ENCODE data around the gene CACFD1.

The CACFD1 gene

GRCh38 chr9:133426011-133426410 lies 33.8 kb upstream of the CACFD1 start:
- TF ChIP-seq, protein P1, sequence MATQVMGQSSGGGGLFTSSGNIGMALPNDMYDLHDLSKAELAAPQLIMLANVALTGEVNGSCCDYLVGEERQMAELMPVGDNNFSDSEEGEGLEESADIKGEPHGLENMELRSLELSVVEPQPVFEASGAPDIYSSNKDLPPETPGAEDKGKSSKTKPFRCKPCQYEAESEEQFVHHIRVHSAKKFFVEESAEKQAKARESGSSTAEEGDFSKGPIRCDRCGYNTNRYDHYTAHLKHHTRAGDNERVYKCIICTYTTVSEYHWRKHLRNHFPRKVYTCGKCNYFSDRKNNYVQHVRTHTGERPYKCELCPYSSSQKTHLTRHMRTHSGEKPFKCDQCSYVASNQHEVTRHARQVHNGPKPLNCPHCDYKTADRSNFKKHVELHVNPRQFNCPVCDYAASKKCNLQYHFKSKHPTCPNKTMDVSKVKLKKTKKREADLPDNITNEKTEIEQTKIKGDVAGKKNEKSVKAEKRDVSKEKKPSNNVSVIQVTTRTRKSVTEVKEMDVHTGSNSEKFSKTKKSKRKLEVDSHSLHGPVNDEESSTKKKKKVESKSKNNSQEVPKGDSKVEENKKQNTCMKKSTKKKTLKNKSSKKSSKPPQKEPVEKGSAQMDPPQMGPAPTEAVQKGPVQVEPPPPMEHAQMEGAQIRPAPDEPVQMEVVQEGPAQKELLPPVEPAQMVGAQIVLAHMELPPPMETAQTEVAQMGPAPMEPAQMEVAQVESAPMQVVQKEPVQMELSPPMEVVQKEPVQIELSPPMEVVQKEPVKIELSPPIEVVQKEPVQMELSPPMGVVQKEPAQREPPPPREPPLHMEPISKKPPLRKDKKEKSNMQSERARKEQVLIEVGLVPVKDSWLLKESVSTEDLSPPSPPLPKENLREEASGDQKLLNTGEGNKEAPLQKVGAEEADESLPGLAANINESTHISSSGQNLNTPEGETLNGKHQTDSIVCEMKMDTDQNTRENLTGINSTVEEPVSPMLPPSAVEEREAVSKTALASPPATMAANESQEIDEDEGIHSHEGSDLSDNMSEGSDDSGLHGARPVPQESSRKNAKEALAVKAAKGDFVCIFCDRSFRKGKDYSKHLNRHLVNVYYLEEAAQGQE (IDR thresholded peaks at IDR 0.05; ENCODE audit: insufficient read depth in 1 of 2, low read depth in 2 of 2, low read length in 2 of 2): no peak
- TF ChIP-seq FOXP2 (optimal IDR thresholded peaks at IDR 0.05; ENCODE audit: borderline replicate concordance, extremely low read depth, extremely low read length, insufficient read depth) (no peak), SIN3A (IDR thresholded peaks at IDR 0.05; ENCODE audit: borderline replicate concordance, insufficient read depth, low read length) (no peak), POLR2AphosphoS5 (IDR thresholded peaks at IDR 0.05; ENCODE audit: low read depth, low read length) (no peak), TAF1 (IDR thresholded peaks at IDR 0.05; ENCODE audit: borderline replicate concordance, insufficient read depth, low read length) (no peak)

GRCh38 chr9:133427658-133428348 lies 32.0 kb upstream of the CACFD1 start:
- TF ChIP-seq FOXP2 (optimal IDR thresholded peaks at IDR 0.05; ENCODE audit: borderline replicate concordance, extremely low read depth, extremely low read length, insufficient read depth) (no peak), POLR2AphosphoS5 (IDR thresholded peaks at IDR 0.05; ENCODE audit: low read depth, low read length) (no peak), SIN3A (IDR thresholded peaks at IDR 0.05; ENCODE audit: borderline replicate concordance, insufficient read depth, low read length) (no peak), TAF1 (IDR thresholded peaks at IDR 0.05; ENCODE audit: borderline replicate concordance, insufficient read depth, low read length) (no peak)
- TF ChIP-seq, protein P1 (IDR thresholded peaks at IDR 0.05; ENCODE audit: insufficient read depth in 1 of 2, low read depth in 2 of 2, low read length in 2 of 2): no peak

DNA sequence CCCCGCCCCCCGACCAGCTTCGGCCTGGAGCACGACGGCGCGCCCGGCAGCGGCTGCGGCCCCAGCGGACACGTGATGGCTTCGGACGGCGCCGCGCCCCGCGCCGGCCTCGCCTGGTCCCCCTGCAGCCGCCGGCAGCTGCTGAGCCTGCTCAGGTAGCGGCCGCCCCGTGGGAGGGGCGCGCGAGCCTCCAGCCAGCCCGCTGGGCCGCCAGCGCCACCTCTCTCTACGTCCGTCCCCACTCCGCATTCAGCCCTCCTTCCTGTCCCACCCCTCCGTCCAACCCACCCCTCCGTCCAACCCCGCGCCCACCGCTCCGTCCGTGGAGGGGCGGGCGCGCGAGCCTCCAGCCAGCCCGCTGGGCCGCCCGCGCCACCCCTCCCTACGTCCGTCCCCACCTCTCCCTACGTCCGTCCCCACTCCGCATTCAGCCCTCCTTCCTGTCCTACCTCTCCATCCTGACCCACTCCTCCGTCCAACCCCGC lies 31.1 kb upstream of the CACFD1 start:
- TF ChIP-seq TAF1 (IDR thresholded peaks at IDR 0.05; ENCODE audit: borderline replicate concordance, insufficient read depth, low read length) (no peak), FOXP2 (optimal IDR thresholded peaks at IDR 0.05; ENCODE audit: borderline replicate concordance, extremely low read depth, extremely low read length, insufficient read depth) (no peak), SIN3A (IDR thresholded peaks at IDR 0.05; ENCODE audit: borderline replicate concordance, insufficient read depth, low read length) (no peak), POLR2AphosphoS5 (IDR thresholded peaks at IDR 0.05; ENCODE audit: low read depth, low read length) (no peak)
- TF ChIP-seq, protein P1 (IDR thresholded peaks at IDR 0.05; ENCODE audit: insufficient read depth in 1 of 2, low read depth in 2 of 2, low read length in 2 of 2): no peak

- TF ChIP-seq, protein P1 (IDR thresholded peaks at IDR 0.05; ENCODE audit: insufficient read depth in 1 of 2, low read depth in 2 of 2, low read length in 2 of 2): no peak
- TF ChIP-seq TAF1 (IDR thresholded peaks at IDR 0.05; ENCODE audit: borderline replicate concordance, insufficient read depth, low read length): no peak
- no peak for TF ChIP-seq SIN3A (IDR thresholded peaks at IDR 0.05; ENCODE audit: borderline replicate concordance, insufficient read depth, low read length)
- TF ChIP-seq POLR2AphosphoS5 (IDR thresholded peaks at IDR 0.05; ENCODE audit: low read depth, low read length): no peak
- no peak for TF ChIP-seq FOXP2 (optimal IDR thresholded peaks at IDR 0.05; ENCODE audit: borderline replicate concordance, extremely low read depth, extremely low read length, insufficient read depth)
These were observed 30.6 kb upstream of the CACFD1 start for GRCh38 chr9:133429214-133429613.
